ENCODE measurements around the gene DPP9.

DPP9 gene

DNA sequence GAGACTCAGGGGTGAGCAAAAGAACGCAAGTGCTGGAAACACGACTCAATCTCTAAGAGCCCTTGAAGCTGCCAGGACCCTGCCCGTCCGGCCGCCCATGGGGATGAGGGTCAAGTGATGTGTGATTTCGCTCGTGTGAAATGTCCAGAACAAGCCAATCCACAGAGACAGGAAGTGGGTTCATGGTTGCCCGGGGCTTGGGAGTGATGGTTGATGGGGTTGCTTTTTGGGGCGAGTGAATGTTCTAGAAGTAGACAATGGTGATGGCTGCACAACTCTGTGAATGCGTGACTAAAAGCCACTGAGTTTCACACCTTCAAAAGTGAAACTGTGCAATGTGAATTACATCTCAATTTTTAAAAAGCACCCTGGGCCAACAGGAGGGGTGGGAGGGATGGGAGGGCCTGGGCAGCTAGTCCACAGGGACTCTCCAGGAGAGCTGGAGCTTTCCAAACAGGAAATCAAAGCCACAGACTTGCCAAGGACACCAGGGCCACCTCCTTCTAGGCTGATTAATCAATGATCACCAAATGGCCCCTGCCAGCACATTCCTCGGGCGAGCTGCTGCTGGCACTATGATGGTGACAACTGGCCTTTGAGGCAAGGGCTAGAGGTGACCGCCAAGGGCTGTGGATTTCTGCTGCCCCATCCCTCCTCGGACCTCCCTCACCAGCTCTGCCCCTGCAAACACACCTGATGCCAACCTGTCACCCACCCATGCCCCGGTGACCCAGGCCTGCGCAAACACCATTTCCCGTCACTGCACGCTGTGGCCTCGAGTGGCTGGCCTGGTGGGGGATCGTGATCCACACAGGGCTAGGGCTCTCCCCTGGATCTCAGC is 14.0 kb downstream of the DPP9 start:
- no peak for DNase-seq (ENCODE audit: low read depth in 2 of 2)

DNA sequence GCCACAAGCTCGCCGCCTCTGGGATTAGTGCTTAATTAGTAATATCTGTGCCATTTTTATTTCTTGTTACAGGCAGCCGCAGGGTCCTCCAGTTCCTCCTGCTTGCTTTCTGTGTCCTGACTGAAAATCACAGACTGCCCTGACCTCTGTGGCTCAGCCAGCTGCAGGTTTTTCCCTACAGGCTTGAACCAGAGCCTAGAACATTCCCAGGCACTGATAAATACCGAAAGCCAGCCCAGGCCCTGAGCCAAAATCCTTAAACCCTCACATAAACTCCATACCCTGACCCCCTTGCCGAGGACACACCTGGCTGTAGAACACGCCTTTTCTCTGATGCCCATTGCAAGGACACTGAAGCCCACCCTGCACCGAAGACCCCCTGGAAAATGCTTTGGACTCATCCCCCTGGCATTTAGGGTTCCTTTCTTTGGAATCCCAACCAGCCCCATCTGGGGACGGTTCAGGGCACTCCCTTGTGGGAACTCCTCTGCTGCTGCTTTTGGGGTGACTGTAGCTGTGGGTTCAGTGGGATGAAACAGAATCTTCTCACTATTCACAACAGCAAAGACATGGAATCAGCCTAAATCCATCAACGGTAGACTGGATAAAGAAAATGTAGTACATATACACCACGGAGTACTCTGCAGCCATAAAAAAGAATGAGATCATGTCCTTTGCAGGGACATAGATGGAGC is 15.5 kb downstream of the DPP9 start:
- no peak for DNase-seq (ENCODE audit: low read depth in 2 of 2)

DNA sequence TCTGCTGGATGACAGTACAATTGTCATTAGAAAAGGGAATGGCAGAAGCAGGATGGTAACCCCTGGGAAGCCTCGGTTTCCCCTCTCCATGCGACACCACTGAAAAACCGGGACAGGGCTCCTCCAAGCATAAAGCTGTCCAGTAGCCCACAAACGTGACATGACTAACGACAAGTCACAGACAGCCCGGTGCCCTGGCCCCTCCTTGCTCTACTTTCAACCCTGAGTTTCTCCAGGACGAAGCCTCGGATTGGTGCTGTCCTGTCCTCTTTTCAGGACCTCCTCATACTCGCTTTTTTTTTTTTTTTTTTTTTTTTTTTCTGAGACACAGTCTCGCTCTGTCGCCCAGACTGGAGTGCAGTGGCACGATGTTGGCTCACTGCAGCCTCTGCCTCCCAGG is 16.3 kb downstream of the DPP9 start:
- no peak for DNase-seq (ENCODE audit: low read depth in 2 of 2)

DNA sequence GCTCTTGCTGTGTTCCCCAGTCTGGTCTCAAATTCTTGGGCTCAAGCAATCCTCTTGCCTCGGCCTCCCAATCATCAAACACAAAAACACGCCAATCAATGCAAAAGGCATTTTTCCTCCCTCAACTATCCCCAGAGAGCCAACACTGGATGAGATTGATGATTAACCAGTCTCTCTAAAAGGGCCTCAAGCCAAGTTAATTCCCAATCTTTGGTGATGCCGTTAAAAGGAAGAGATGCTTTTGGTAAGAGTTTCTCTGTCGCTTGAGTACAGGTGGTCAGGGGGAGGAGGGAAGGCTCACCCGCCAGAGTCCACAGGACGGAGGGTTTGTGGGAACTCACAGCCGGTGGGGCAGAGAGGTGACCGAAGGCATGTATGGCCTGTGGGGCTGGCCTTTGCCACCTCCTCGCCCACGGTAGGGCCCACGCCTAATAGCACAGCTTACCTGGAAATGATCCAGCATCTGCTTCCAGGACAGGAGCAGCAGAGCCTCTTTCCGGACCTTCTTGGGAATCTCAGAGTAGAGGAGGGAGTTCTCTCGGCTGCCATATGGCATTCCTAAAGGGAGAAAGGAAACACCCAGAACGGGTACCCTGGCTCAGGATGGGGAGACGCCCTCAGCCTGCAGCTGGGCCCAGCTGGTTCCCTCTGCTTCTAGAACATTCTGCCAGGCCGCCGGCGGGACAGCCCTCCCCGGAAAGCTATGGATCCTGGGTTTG is 18.1 kb downstream of the DPP9 start:
- no peak for DNase-seq (ENCODE audit: low read depth in 2 of 2)

DNA sequence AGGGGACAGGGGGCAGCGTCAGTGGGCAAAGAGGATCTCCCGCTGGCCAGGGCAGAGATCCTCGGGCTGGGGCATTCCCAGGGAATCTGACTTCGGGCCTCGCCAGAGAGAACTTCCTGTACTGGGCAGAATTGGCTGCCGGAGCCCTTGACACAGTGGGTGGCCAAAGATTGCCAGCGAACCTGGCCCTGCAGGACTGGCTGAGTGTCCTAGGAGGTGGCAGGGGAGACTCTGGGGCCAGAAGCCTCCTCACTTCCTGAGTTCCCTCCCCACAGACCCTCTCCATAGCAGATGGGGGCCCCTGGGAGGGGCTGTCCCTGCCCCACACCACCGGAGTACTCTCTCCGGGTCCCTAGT is 19.3 kb downstream of the DPP9 start:
- DNase-seq (ENCODE audit: low read depth in 2 of 2) = no peak

DNA sequence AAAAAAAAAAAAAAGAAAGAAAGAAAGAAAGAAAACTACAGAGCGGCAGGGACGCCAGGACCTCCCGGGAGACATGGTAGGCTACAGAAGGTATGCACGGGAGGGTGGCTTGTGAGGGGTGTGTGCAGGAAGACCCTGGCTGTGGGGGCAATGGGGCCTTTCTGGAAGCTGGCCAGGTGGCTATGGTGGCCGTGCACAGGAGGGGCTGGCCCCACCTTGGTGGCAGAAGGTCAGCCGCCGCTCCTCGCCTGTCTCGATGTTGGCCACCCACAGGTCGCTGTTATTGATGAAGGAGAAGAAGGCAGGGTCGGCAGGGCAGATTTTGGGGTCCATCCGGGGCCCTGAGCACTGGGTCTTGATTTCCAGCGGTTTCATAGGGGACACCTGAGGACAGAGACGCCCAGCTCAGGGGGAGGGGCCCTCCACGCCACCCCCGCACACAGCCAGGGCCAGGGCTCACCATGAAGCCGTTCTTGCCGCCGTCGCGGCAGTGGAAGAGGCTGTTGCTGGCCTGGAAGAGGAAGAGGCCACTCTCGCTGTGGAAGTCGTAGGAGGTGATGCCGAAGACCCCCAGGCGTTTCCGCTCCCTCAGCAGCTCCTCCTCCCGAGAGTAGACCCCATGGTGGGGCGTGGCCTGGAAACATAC is 19.8 kb downstream of the DPP9 start:
- DNase-seq (ENCODE audit: low read depth in 2 of 2) = no peak

DNA sequence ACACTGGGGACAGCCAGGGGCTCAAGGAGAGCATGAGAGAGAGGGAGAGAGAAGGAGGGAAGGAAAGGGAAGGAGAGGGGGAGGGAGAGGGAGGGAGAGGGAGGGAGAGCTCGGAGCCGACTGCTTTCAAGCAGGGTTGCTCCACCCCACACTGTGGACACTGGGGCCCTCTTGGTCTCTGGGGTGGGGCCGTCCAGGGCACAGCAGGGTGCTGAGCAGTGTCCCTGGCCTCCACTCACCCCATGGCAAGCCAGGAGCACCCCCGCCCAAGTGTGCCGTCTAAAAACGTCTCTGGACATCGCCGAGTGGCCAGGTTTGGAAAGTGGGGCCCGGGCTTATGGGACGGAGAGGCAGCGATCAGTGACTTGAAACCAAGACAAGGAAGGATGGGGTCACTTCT is 20.9 kb downstream of the DPP9 start:
- no peak for DNase-seq (ENCODE audit: low read depth in 2 of 2)

DNA sequence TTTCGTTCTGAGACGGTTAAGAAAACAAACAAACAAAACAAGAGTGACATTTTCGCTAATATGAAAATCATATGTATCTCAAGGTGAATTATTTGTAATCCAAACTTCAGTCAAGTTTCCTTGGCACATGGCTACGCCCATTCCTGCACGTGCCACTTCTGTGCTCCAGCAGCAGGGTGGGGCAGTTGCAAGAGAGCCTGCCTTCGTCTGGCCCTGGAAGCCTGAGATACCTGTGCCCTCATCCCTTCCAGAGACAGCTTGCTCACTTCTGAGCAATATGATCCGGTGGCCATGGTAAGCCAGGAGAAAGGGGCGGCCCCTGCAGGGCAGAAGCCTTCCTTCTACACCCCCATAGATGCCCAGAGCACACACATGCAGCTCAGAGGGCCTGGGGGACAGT is 22.1 kb downstream of the DPP9 start:
- DNase-seq (ENCODE audit: low read depth in 2 of 2) = no peak

DNA sequence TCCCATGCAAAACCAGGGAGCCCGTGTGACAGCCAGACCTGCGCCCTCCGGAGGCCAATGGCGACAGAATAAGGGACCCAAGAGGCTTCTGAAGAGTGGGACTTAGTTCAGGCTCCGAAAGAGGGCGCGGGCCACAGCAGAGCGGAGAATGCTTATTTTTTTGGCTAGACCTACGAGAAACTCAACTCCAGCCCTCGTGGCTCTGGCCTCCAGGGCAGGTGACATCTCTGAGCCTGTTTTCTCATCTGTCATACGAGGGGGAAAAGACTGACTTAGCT is 23.0 kb downstream of the DPP9 start:
- DNase-seq (ENCODE audit: low read depth in 2 of 2) = no peak

DNA sequence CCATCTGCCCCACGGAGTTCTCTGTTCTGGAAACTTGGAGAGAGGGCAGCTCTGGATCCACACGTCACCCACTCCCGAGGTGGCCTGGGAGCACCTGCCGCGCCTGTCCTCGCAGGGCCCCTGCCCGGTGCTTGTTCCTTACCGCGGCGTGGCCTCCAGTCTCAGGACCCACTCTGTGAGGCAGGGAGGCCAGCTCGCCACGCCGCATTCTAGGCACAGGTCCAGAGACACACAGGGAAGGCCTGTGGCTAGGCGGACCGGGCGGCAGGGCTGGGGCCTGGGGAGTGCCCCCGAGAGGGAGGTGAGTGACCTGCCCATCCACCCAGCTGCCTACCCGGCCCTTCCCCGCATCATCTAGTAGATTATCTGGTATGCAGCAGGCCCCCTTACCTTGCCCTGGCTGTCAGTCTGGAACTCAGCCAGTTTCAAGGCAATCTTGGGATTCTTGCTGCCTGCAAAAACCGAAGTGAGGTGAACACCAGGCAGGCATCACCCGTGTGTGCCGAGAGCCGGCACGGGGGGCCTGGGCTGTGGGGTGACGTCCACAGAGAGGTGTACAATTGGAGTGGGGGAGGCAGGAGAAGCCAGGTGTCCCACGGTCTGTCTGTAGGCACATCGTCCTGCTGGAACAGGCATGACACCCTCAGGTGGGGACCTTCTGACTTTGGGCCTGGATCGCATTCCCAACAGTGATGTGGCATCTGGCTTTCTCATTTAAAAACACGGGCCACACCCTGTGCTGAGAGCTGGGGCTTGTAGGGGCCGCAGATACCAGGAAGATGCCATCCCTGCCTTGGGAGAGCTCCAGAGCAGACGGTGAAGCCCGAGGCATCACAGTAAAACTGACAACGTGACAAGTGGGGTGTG is 23.6 kb downstream of the DPP9 start:
- no peak for DNase-seq (ENCODE audit: low read depth in 2 of 2)

DNA sequence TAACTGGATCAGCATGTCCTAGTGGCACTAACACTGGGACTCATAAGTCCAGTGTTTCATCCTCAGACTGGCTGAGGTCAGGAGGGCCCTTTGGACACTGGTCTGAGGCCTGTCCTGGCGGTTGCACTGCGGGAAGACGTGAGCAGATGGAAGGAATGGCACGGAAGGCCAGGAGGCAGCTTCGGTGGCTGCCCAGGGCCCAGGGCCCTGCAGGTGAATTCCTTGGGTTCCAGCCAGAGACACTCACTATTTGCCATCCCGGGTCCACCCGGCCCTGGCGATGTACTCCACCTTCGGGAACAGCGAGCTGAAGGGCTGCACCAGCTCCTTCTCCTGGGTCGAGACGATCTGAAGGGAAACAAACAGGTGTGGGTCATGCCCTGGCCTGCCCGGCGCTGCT is 26.3 kb downstream of the DPP9 start:
- no peak for DNase-seq (ENCODE audit: low read depth in 2 of 2)

DNA sequence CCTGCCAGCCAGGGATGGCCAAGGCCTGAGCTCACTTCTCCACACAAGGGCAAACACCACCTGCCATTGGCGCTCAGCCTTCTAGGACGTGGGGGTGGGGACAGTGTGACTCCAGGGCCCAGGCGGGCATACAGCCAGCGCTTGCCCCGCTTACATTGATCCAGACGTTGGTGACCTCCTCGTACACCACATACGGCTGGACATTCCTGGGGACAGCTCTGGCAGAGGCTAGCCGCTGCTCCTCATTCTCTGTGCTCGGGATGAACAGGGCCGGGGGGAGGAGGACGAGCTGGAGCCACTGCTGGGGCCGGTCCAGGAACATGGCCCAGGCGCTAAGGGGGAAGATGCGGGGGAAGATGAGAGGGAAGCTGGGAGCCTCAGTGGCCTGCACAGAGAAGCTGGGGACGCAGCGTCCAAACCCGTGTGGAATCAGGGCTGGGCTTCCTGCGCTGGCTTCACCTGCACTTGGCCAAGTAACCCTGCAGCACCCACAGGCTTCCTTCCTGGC is 28.4 kb downstream of the DPP9 start:
- DNase-seq (ENCODE audit: low read depth in 2 of 2) = no peak

DNA sequence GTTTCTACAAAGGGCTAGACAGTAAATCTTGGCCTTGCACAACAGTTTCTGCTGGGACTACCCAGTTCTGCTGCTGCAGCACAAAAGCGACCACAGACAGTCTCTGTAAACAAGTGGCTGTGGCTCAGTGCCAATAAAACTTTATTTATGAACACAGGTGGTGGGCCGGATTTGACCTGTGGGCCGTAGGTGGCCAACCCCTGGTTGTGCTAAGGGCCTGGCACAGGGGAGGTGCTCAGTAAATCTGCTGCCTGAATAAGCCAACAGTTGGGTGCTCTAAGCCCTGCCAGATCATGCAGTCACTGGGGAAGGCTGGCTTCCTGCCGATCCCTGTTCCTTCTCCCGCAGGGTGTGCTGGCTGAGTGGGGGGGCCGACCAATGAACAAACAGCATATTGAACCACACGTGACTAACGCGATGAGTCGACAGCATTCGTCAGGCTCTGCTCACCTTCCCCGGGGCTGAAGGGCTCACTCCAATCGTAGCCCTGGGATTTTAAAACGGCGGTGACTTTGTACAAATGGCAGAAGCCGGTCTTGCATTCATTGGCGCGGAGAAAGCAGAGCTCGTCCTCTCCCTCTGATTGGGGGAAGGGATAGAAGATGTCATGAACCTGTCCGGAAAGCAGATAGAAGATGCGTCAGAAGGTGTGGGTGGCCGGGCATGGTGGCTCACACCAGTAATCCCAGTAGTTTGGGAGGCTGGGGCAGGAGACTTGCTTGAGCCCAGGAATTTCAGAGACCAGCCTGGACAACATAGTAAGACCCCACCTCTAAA is 29.2 kb downstream of the DPP9 start:
- DNase-seq (ENCODE audit: low read depth in 2 of 2) = no peak

DNA sequence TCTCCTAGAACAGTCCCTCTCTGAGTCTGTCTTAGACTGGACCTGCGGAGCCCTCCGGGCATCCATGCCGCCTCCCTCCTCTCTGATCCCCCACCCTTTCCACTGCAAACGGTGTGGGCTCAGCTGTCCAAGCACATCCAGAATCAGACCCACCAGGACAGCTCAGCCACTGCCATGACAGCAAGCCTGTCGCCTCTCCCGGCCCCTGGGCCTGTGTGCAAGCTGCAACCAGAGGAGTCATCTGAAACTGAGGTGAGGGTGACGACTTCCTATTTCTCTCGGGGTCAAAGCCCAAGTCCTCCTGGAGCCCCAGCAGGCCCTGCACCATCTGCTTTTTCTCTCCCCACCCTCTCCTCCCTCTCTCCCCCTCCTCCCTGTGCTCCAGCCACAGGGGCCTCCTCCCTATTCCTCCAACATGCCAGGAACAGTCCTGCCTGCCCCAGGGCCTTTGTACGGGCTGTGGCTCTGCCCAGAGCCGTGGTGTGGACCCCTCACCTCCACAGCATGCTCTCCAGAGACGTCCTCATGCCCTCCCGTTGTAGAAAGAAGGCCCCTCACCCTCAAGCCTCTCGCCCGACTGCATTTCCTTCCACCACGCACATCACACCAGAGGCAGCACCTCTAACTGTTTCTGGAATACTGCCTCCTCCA is 30.0 kb downstream of the DPP9 start:
- no peak for DNase-seq (ENCODE audit: low read depth in 2 of 2)

DNA sequence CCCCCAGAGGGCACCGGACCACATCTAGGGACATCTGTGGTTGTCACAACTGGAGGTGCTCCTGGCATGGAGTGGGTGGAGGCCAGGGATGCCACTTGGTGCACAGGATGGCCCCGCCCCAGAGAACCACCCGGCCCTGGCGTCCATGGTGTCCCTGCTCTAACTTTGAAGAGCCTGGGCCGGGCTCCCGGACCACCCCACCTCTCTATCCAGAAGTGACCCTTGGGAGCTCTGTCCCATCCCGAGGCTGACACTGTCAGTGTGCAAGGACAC is 30.6 kb downstream of the DPP9 start:
- DNase-seq (ENCODE audit: low read depth in 2 of 2) = no peak

DNA sequence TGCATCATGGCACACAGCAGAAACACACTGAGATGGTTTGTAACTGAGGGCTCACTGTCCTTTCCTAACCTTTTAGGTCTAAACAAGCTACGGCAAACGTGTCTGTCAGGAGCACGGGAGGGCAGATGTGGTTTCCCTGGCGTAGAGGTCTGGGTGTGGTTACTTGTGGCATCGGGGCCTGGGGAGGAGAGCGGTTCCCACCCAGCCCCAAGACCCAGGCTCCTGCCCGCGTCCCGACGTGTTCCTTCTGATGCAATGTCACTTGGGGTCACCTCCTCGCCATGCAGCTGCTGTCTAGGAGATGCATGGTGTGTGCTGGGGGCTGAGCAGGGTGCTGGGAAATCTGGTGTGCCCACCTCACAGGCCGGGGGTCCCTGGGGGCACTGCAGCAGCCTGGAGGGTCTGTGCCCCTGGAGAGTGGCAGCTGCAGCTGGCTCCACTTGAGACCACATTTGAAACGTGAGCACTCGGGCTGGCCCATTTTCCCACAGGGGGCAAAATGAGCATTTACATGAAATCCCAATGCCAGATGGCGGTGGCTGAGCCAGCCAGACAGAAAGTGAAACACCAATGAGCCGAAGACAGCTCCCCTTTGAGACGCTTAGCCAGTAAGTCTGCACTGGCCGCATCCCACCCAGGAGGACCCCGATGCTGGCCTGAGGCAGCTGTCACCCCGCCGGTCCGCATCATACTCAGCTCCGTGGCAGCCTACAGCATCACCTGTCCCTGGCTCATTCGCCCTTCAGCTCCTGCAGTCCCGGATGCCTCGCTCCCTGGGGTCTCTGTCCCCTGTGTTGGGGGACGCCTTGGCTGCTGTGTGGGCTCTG is 31.2 kb downstream of the DPP9 start:
- DNase-seq (ENCODE audit: low read depth in 2 of 2) = no peak

DNA sequence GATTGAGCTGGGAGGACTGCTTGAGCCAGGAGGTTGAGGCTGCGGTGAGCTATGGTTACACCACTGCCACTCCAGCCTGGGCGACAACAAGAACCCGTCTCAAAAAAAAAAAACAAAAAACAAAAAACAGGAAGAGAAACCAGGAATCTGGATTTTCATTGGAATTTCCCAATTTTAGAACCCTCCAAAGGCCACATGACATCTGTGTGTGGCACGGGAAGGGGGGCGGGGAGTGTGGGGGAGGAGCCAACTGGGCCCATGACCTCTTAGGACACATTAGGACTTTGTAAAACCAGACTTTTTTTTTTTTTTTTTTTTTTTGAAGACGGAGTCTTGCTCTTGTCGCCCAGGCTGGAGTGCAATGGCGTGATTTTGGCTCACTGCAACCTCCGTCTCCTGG is 32.3 kb downstream of the DPP9 start:
- no peak for DNase-seq (ENCODE audit: low read depth in 2 of 2)

DNA sequence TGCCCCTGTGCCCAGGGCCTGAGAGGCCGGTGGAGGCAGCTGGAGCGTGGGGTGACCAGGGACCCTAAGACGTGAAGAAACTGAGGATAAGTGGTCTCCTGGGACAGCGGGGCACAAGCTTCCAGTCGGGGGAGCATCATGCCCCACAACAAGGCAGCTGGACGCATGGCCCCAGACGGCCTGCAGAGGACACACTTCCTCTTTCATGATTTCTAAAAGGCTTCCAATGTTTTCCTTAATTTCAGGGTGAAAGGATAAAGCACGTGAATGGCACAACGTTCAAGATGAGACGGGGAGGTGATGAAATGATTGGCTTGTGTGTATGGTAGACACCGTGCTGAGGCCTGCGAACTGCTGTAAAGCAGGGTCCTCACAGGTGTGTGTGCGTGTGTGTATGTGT is 33.3 kb downstream of the DPP9 start:
- DNase-seq (ENCODE audit: low read depth in 2 of 2) = no peak

DNA sequence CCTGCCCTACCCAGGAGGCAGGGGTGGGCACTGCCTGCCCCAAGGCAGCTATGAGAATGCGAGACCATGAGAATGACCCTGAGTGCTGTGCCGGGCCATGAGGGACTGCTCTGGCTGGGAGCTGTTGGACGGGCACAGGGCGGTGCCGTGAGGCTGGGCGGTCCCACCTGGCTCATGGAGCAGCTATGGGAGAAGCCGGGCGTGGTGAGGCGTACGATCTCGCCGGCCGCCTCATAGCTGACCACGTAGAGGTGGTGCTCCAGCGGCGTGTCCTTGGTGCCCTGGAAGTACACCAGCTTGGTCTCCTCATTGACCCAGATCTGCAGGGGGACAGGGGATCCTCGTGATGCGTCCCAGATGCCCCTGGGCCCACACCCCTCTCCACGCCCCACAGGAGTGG is 34.2 kb downstream of the DPP9 start:
- DNase-seq (ENCODE audit: low read depth in 2 of 2) = no peak

DNA sequence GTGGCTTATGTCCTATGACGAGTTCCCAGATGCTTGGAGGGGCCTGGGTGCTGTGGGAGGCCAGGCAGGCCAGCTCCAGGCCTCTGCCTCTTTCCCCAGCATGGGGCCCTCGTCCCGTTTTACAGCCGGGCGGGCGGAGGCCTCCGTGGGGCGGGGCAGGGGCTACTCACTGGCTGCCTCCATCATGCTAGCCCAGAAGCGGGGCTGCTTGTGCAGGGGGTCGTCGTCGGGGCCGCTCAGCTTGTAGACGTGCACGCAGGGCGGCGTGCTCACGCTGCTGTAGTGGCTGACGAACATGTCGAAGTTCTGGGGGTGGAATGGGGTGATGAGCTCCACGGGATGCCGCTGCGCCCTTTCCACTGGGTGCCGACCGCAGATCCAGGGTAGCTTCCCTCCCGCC is 35.1 kb downstream of the DPP9 start:
- no peak for DNase-seq (ENCODE audit: low read depth in 2 of 2)
